Heart left ventricle (tissue), 13 donors: ENCODE data around the gene PDCD11.

Experiments
- CTCF ChIP-seq, 12 donors: fragments of 200-600 bp; sonication (generic) in 4 of 12; IDR thresholded peaks; one replicate each; pipeline versions ENCODE4 v1.5.0 to v1.8.0; 2018 to 2022; ENCODE audit warnings: antibody characterized with exemption in 12 of 12, mild to moderate bottlenecking in 5 of 12
- POLR2A ChIP-seq, 2 donors: fragments of 450-650 bp; IDR thresholded peaks; one replicate each; pipeline ENCODE4 v1.6.1; 2017; ENCODE audit warnings: antibody characterized with exemption in 2 of 2, mild to moderate bottlenecking in 2 of 2, moderate library complexity in 2 of 2
- donor health status: ischemic (EF 13 %, LVEDD 7.1; RV severe dilation, severe dysfunction).
- donor health status: DM: no; HTN: yes; CAD: no.
- donor health status: DM: no; HTN: no; CAD: no.
- donor health status: ischemic (EF 25% LVEDD 6.9; RV normal size, moderate dysfunction).
- donor health status: ischemic (EF 25% LVEDD 5.7; RV mildly dilated, moderate dysfunction).
- donor health status: ischemic (EF 35%, LVEDD 5.7; RV mildly dilated, moderate dysfunction).
- donor health status: nonischemic (EF 11% LVEDD 7.7; RV severe dilation, severe dysfunction).
- donor health status: DM: yes; HTN: yes; CAD: no.
- donor health status: PGD.
- donor health status: ischemic (EF 29% LVEDD 5.4; RV normal size, mild dysfunction).
- donor health status: nonischemic (EF 23%, LVEDD 6.1; RV moderate dilation, normal function).

GRCh38 chr10:103466734-103467133, 70.3 kb downstream of the PDCD11 start:
- TF ChIP-seq CTCF (IDR thresholded peaks at IDR 0.05): no peak
- no peak for TF ChIP-seq POLR2A (IDR thresholded peaks at IDR 0.05)
